Stimulated activated CD4-positive, alpha-beta T cell treated with anti-CD3 and anti-CD28 coated beads, Interleukin-1b, Interleukin-23, amount 100 ng/mL, for 4 hours (primary cell): Measurements from ENCODE around the gene TAGLN3.
A peak's percentile ranks its signal among the peaks of the same experiment; 100 is the strongest.
"Not testable (repeated sequence)": the region's sequence is repeated elsewhere in the genome, so short reads cannot be mapped to it uniquely, and the experiment has no call there.

Experiments
- DNase-seq, 2 donors: peaks; one replicate each; pipeline ENCODE4 v3.0.0-alpha.2; 2020; ENCODE audit warnings: low read depth in 2 of 2

TAGLN3 gene

GRCh38 chr3:112010636-112011035 is 11.9 kb downstream of the TAGLN3 start:
- no peak for DNase-seq

DNA sequence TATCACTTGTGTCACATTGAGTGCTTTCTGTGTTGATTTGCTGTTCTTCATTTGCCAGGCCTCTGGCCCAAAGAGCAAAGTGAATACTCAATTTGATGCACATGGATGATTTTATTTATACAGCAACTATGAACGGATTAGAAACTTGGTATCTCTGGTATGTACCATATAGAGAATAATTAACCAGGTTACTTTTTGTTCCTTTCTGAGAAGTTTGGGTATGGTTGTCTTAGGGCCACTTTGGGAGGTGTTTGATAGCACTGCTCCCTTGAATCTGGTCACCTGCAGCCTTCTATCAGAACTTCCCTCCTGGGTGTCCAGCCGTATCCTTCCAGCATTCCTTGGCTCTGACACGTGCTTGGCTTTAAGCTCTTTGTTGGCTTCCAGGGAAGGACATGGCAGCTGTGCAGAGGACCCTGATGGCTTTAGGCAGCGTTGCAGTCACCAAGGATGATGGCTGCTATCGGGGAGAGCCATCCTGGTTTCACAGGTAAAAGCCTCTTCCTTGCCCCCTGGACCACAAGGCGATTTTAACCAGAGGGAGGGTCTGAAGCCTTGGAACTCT is 12.7 kb downstream of the TAGLN3 start:
- DNase-seq = no peak

- DNase-seq = no peak
Observed at GRCh38 chr3:112012205-112012992, 13.7 kb downstream of the TAGLN3 start.

DNA sequence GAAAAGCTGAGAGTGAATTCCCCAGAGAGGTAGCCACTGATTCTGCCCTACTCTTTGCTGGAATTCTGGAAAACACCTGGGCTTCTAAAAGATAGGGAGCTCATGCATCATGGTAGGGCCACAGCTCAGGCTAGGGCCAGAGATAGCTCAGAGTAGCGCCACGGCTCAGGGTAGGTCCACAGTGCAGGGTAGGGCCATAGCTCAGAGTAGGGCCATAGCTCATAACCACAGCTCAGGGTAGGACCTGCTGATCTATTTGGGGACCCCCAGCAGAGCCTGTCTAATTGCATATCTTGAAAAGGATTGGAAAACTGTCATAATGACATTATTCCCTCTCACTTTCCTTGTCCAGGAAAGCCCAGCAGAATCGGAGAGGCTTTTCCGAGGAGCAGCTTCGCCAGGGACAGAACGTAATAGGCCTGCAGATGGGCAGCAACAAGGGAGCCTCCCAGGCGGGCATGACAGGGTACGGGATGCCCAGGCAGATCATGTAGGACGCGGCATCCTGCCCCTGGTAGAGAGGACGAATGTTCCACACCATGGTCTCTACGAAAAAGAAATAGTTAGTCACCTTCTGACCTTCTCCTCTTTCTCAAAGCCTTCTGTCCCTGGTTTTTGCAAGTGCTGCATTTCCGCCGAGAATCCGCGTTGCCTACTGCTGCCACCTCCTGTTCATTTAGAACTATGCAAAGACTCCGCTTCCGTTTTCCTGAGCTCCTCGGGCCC is 14.5 kb downstream of the TAGLN3 start:
- peak; percentile 39 to 62 for DNase-seq

DNA sequence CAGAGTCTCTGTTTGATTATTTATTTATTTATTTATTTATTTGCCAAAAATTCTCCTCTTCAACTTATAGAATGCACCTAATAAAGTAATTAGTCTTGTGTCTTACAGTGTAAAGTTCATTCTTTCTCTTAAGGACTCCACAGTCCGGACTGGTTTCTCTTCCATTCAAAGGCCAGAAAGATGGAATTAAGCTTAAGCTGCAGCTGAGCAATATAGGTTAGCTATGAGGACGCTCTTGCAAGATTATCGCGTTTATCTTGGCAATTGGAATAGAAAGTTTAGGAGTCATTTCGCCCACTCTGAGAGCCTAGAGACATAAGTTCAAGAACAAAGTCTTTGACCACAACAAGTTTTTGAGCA is 15.0 kb downstream of the TAGLN3 start:
- no peak for DNase-seq

DNA sequence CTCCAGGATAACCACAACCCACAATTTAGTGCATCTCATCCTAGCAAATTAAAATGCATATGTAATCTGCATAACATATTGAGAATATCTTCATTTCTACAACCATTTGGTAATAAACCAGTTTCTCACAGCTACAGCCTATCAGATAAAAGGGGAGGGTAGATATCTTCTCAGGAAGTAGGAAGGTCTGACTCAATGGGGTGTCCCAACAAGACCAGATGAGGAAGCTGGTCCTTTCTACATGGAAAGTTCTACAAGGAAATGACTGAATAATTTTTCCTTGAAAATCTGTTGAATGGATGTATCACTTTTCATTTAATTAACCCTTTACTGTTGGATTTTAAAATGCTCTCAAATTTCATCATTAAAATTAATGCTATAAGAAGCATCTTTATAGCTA is 18.4 kb downstream of the TAGLN3 start:
- DNase-seq = no peak

DNA sequence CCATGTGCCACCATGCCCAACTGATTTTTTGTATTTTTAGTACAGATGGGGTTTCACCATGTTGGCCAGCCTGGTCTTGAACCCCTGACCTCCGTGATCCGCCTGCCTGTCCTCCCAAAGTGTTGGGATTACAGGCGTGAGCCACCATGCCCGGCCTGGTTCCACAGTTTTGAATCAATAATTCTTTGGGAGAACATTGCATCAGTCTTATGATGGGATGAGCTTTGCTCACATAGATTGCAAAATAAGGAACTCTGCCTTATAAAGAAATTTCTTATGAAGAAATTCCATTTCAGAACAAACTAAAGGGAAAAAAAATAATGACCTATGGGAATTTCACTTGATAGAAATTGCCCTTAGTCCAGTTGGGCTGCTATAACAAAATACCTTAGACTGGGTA is 20.0 kb downstream of the TAGLN3 start:
- DNase-seq = no peak

DNA sequence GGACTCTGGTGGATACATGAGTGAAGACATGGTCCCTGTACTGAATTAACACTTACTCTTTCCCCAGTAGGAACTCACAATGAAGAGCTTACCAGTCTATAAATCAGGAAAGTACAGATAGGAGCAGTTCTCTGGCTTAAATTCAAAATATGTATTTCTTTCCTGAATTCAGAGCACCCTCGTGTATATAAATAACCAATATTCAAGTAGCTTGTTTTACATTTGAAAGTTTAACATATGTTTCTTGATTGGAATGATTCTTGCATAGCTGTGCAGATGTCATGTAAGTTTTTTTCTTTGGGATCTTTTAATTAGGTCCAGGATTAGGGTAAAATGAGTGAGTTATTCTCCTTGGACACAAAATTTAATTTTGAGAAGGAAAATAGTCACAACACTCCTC is 21.0 kb downstream of the TAGLN3 start:
- no peak for DNase-seq

DNA sequence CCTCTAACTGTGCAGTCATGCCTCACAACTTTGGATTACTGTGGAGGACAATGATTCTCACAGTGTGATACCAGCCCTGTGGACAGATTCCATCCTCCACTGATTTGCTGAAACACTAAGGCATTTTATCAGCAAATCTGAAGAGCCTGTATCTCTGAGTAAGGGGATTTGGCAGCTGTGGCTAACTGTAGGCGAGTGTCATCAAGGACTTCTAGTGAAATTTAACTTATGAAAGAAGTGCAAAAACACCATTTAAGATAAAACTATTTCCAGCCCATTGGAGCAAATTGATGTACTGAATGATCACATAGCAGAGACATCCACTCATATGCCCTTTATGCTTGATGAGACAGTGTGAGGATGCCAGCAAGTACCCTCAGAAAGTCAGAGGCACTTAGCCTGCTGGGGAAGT is 22.0 kb downstream of the TAGLN3 start:
- DNase-seq = no peak

GRCh38 chr3:112027142-112027541 is 28.4 kb downstream of the TAGLN3 start:
- DNase-seq = no peak

GRCh38 chr3:112027826-112028225 is 29.1 kb downstream of the TAGLN3 start:
- no peak for DNase-seq

DNA sequence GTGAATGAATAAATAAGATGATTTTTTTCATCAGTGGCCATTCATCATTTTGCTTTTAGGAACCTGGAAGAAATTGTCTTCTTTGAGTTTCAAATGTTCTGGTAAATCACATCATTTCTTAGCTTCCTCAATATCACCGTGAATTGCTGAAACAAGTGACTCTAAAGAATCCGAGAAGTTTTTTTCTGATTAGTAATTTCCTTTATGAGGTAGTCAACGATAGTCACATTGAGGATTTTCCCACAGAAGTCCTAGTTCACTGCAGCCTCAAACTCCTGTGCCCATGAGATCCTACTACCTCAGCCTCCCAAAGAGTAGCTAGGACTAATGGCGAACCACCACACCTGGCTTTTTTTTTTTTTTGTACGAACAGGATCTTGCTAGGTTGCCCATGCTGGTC is 32.2 kb downstream of the TAGLN3 start:
- no peak for DNase-seq

DNA sequence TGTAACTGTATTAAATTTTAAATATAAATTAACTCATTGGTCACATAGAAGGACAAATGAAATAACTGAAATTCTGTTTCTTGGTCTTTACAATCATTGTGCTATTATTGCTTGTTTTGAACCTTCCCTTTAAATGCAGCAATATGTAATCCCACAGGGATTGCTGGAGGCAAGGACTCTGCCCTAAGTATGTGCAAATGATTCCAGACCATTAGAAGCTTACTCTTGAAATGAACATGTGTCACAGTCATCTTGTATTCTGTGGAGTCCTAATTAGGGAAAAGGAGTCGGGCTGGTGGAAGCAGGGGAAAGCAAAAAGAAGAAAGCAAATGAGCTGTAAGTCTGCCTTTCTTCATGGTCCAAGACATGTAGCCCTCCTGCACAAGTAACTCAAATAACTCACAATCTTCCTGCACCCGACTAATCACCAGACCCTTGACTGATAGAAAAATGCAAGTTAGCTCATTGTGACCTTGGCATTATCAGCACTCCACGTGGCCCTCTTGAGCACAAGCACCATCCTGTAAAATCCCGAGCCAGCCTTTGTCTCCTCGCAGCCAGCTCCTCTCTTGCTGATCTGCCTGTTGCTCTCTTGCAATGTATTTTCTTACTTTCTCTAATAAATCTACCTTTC is 33.5 kb downstream of the TAGLN3 start:
- no peak for DNase-seq

DNA sequence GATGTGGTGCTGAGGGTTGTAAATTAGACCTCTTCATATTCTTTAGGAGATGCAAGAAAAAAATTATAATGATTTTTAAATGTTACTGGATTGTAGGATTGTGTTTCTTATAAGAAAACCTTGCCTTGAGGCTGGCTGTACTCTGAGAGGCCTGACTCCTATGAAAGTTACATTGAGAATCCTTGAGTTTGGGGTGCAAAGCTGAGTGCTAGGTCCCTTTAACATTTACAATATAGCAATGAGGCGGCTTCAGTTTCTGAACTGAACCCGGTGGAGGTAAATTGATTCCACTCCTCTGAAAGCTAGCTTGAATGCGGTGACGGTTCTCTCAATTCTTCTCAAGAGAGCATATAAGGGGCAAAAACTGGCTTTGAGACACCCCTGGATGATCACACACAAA is 35.7 kb downstream of the TAGLN3 start, which contains the start of gene TMPRSS7:
Gene TMPRSS7, plus strand, starts transcription at position 301 of the 400 bp plus-strand sequence. CDS start 110 bp downstream, outside the sequence.
- no peak for DNase-seq

DNA sequence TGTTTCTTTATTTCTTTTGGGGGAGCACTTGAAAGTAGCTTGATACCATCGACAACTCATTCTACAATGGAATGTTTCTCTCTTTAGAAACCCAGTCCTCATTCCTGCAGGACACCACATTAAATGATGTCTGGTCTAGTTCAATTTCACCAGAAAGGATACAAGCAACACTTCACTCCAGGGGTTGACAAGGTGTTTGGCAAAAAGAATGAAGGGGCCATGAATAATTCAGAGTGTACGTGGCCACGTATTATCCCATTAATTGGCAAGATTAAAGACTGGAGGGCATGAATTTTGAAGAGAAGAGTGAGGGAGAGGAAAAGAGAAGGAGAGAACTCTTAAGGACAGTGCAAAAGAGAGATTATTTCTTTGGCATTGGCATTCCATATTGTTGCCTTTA is 36.5 kb downstream of the TAGLN3 start:
- DNase-seq = no peak

DNA sequence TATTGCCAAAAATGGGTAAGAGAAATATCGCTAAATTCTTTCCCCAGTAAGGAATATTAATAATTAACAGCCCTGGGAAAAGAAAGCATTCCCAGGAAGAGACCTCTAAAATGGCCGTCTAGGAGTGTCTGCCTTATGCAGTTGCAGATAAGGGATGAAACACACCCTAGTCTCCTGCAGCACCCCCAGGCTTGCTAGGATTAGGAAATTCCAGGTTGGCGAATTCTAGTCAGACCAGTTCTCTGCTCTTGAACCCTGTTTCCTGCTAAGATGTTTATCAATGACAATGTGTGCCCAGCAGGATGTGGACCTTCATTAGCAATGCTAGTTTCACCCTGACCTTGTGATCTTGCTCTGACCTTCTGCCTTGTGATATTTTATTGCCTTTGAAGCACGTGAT is 38.5 kb downstream of the TAGLN3 start:
- not testable (repeated sequence) for DNase-seq

DNA sequence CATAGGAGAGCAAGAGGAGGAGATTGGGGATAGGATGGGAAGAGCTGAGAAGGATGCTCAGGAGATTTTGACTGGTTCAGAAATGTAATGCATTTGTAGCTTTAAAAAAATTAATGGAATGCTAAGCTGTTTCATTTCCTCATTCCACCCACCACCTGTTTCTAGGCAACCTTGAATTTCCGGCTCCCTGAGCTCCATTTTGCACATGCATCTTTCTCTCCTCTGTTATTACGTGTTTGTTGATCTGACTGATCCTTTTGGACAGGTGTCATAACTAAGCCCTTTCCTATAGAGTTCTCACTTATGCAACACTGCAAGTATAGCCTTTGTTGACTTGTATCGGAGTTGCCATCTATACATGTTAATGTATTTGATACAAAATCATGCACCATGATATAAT is 40.1 kb downstream of the TAGLN3 start:
- DNase-seq = no peak

DNA sequence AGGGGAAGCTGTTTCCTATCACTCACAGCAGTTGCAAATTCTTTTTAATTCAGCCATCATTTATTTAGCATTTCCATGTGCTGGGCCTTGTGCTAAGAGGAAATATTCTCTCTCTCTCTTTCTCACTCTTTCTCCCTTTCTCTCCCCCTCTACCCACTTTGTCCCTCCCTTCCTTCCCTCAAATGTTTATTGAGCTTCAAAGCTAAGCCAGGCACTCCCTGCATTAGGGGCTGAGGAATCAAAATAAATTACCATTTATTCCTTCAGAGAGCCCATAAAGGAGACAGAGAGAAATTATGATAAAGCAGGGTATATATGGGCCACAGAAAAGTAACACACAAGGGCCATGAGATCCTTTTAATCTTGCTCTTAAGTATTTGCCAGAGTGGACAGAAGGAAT is 42.6 kb downstream of the TAGLN3 start:
- no peak for DNase-seq

DNA sequence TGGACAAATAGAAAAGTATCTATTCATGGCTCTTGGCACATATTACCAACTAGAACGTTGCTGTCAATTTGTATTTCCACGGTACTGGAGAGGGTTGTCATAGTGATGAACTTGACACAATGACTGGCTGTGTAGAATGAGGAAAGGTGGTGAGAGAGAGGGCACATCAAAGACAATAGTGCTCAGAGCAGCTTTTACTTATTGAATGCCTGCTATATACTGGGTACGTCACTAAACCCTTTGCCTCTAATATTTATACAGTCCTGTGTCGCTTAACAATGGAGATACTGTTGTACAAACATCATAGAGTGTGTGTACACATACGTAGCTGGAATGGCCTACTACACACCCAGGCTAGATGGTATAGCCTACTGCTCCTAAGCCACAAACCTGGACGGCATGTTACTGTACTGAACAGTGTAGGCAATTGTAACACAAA is 44.1 kb downstream of the TAGLN3 start:
- no peak for DNase-seq

DNA sequence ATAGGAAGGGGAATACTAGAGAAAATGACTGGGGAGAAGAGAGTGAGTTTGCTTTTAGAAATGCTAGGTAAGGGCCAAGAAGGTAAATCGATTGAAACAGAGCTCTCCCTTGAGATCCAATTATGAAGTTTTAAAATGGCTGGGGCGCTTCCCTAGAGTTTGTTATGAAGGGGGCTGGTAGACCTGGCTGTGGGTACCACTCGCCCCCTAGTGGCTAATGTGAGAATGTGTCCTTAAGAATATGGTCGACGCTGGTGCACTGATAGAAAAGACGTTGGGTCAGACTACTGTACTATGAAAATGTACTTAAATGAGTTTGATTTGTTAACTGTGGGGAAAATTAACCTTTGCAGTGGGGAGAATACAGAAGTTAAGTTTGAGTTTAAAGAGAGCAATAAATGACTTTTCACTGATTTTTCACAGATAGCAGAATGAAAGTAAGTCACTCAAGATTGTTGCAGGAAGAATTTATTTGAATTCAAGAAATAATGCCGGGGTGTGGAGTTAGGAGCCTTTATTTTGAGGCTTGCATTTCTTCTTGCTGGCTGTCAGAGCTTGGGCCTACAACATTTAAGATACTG is 45.0 kb downstream of the TAGLN3 start:
- DNase-seq = peak in 1 of 2 donors; percentile 29

DNA sequence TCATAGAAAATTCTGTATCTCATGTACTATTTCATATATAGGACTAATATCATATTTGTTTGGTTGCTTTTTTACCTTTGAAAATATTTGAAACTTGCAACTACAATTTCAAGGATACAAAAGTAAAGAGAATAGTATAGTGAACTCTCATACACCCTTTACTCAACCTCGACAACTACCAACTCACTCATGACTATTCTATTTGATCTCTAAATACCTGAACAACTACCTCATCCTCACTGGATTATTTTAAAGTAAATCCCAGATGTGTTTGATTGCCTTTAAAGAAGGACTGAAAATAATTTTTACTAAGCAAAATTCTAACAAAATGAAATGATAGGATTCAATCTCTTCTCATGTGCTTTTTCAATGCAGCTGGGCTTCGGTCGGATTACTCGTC is 47.9 kb downstream of the TAGLN3 start:
- DNase-seq = no peak

DNA sequence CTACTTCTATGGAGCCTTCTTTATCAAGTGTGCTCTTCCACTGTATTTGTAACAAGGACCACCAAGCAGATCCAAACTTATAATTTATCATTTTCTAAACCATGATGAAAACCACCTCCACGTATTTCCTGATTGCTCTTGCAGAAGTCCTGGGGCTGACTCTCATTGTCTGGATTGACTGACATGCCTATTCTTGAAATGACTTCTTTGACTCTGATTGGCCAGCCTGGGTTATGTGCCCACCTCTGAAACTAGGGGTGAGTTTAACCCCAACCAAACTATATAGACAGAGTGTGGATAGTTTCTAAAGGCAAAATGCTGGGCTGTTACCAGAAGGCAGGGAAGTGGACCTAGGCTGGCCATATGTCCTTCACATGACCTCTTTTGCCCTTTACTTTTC is 48.5 kb downstream of the TAGLN3 start:
- no peak for DNase-seq
